ENCODE data around the gene HOXC6.

HOXC6 gene

DNA sequence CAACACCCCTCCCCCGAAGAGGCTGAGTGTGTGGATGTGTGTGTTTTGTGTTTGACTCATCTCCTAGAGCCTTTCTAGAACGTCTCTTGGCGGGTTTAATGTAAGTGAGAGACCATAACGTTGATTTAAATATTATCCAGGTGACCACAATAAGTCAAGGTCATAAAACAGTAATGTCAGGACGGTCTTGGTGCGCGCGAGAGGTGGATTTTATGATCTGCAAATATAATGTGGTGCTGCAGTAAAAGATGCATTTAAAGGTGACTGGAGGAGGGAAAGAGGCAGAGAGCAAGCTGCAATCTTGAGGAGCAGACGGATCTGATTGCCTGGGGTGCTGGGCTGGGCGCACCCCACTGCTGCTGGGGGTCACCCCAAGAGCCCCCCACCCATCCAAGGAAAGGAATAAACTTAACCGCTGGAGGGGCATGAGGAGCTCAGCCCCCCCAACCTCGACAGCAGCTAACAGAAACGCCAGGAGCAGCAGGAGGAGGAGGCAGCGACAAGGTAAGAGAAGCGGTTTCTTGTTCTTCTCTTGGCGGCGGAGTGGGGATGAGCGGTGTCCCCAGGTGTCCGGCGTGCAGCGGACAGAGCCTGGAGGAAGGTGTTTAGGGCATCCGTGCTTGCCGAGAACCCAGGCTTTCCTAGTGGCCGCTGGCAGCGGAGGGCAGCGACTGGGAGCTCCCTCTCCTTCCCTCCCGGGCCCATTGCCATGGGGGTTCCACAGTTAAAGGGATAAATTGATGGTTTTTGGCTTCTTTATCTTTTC lies 37.7 kb upstream of the HOXC6 start:
- no peak for DNase-seq

DNA sequence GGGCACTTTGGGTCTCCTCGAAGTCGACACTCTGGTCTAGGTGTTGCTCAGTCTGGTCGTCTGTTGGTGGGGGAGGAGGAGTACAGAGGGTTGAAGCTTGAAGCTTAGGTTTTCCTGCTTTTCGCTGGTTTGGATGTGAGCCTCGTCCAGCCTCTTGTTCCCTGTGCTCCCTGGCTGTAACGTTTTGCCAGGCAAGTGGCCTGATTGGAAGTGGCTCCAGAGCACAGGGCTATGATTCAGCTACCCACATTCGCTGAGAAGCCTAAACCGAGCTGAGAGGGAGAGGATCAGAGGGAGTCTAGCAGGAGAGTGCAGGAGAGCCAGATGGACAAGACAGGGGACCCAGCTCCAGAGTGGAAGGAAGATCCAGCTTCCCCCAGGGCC lies 37.2 kb upstream of the HOXC6 start:
- DNase-seq, result no peak

DNA sequence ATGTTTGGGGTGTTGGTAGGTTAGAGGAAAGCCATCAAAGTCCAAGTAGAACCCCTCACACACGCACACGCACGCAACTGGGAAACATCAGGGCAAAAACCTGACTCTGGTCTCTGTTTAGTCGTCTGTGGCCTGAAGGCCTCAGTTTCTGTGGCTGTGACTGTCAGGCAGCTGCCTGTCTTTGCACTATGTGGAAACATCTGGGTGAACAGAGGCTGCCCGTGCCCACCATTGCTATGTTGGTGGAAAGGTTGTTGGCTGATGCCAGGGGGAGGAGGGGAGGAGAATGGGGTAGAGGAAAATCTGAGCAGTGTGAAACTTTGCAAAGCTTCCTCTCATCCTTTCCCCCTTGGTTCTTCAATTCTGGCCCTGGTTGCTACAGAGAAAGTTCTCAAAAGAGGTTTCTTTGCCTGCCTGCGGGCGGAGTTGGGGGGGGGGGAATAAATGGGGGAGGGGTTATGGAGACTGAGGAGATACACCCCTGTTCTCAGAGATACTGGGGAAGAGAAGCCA lies 35.8 kb upstream of the HOXC6 start:
- DNase-seq, result no peak

DNA sequence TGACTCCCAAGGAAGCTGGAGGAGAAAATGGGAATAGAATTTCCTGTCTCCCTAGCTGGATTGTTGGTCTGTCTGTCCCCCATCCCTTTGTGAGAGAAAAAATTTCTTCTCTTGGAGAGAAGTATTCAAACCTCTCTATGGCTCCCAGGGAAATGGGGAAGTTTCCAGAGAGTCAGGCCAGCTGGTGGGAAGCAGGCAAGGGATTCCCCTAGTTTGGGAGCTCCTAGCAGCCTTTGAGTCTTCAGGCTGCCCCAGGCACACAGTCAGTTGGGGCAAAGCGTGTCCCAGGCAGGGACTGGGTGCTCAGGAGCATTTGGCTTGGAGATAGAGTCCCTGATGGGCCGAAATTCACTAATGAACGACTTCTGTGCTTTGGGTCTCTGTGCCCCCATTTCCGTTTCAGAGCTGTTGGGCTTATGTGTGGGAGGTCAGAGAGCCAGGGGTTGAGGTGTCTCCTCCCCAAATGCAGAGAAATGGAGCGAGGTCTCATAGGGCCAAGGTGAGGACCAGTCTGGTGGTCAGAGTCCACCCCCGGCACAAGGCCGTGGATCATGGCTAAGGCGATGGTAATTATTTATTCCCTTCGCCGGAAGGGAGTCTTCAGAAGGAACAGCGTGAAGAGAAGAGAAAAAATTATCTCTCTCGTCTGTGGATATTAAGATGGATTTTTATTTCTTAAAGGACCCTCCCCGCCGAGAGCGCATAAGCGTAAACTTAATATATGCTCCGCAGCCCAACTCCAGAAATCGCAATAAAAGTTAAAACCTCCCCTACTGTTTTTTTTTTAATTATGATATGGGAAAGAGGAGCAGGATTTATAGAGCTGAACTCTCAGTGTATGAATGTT lies 34.9 kb upstream of the HOXC6 start:
- no peak for DNase-seq

DNA sequence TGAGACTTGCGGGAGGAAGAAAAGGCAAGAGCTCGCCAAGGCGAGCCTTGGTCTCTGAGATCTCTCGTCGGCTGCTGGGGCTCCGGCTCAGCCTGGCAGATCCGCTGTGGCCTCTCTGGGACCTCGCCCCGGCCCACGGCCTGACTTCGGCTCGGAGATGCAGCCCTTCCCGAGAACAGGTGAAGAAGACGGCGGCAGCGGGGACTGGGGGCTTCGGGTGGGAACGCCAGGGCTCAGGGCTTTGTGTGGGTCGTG lies 34.3 kb upstream of the HOXC6 start:
- DNase-seq, result no peak

DNA sequence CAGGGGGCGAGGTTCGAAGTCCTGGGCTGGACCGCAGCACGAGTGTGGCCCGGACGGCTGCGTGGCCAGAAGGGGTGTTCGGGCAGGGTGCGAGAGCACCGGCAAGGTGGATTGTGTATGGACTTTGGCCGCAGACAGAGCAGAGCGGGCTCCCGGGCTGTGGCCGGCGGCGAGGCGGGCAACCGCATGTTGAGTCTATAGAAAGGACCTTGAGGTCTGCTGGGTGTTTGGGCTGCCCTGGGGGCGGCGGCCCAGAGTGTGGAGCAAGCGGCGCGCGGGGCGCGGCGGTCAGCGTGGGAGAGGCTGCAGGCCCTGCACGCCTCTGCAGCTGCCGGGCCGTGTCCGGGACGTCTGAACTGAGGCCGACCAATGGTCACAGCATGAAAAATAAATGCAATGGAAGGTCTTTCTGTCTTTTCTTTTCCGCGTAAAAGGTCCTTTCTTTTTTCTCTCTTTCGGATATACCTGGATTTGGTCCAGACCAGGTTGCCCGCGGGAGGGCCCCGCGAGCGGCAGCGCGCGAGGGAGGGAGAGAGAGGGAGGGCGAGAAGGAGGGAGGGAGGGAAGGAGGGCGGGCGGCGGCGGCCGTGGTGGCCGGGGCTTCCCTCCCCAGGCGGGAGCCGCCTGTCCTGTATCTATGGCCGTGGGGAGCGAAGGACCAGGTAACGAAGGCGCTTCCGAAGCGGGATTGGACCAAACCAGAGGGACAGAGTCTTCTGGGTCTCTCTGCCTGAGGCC lies 33.8 kb upstream of the HOXC6 start:
- DNase-seq, result no peak

DNA sequence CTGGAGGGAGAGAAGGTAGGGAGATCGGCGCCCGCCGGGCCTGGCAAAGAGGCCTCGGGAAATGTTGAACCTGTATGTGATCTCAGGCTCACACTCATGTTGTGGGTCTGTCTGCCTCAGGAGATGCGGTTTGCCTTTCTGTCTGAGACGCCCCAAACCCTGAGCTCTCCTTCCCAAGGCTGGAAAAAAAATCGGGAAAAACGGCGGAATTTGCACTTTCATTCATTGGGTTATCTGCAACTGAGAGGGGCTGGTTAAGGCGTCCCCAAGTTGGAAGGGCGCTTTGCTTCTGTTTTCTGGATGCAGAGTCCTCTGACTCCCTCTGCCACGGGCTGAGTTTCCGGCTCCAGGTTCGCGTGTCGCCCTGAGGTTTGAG lies 33.2 kb upstream of the HOXC6 start:
- DNase-seq, result no peak

DNA sequence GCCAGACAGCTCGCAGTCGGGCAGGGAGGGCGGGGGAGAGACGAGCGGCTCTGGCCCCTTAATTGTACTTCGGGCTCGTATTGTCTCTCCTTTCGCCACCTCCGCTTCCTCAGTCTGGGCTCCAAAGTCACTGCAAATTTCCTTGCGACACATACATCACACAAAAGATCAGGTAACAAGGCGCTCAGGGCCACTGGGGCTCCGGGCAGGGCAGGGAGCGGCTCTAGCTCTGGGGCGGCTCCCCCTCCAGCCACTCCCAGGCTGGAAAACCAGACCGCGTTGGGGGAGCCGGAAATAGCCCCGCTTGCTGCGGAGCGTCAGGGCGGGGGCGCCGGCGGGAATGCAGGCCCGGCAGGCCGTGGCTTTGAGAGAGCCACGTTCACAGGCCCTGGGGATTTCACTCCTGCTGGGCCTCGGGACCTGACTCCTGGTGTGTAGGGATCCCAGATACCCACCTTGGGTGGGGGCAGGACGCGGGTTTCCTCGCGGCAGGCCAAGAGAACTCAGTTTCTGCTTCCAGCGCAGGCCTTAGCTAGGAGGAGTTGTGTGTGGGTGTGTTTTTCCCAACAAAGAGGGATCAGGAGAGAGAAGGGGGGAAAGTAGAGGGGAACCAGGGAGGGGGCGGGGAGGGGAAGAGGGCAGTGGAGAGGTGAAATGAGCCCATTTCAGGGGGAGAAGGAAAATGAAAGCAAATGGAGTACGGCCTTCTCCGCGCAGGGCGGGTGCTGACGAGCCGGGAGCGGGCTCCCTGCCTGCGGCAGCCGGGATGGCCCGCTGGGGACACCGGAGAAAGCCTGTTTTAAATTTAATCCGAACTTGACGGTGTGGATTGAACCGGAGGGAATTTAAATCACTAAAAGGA lies 32.6 kb upstream of the HOXC6 start:
- no peak for DNase-seq

DNA sequence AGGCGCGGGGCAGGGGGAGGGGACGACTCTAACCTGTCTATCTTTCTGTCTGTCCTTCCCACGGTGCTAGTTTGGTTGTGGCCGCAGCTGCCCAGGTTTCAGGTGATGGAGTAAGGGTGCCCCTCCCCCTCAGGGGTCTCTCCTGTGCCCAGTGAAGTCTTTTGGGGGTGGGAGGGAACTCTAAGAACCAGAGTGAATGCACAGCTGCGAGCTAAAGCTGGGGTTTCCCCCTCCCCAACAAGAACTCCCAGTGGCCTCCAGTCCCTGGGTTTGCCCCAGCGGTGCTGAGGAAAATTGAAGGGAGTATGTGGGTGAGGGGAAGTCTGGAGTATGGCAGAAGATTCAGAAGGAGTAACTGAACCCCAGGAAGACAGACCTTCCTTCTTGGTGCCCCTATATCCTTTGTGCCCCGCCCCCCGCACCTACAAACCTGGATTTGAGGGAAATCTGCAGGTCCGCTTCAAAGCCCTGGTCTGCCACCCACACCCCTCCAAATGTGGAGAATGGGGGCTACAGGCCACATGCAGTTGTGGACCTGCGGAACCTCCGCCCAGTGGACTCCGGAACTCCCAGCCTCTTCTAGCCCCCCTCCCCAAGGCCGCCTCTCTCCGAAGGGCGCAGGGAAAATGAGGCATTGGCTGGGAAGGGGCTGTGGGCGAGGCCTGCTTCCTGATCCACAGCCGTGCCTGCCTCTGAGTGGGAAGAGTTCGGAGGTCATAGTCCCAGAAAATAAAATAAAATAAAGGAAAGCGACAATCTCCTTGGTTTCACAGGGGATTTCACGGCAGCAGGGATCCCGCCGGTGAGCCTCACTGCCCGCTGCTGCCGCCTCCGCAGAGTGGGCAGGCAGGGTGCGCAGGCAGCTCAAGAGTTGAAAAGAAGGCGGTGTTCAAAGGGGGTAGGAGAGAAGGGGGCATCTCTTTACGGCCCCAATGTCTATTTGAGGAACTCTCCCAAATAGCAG lies 31.7 kb upstream of the HOXC6 start:
- no peak for DNase-seq

DNA sequence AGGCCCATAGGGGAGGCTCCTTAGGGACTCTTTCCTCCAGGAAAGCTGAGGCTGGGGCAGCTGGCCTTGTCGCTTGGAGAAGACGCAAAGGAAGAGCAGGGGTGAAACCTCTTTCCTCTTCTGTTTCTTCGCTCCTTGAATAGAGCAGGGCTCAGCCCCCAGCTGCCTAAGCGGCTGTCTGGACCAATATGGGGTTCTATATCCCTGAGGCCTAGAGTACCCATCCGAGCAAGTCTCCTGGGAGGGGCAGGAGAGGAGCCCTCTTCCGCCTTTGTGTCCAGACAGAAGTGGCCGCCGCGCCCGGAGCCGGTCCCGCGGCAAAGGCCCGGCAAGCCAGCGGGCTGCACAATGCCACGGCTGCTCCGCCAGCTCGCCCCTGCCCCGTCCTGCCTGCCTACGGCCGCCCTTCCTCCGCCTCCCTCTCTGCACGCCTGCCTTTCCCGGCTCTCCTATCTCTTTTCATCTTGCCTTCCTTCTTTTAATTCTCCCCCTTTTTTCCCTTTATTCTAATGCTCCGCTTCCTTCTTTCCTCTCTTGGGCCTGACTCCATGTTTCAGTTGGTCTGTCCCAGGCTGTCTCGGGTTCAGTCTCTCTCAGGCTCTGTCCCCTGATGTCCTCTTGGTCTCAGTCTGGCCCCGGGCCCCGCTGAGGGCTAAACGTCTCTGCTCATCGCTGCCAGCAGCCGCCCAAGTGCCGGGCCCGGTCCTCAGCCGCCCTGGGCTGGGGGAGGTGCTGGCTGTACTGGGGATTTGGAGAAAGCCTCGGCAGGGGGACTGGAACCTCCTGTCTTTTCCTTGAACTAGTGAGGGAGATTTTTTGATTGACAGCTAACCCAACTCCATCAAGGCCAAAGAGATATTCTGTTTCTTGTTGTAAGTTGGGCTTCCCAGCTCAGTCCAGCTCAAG lies 30.8 kb upstream of the HOXC6 start:
- no peak for DNase-seq

DNA sequence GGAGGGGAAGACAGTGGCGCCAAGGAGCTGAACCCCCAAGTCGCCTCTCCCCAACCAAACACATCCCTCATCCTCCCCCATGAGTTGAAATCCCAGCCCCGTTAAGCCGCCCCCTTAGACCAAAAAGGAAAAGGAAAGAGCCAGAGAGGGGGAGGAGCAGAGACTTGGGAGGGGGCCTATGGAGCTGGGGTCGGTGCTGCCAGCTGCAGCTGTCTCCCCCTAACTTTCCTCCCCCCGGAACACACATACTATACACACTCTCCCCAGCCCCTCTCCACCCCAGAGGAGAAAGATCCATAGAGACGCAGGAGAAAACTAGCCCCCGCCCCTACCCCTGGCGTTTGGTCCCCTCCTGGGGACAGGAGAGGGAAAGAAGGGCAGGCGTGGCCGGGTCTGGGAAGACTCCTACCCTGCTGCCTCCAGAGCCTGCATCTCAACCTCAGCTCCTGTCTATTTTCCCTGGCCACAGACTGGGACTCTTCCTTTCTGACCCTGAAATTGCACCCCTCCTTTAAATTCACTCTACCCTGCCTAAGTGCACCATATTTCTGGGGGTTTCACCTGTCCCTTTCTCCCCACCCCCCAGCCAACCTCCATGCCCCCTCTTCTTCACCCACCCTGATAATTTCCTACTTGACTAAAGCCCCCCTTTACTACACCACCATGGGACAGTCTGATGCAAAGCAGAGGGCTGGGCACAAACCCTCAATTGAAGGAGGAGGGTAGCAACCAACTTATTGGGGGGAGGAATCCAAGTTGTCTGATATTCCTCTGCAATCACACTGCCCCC lies 29.9 kb upstream of the HOXC6 start:
- DNase-seq, result no peak

DNA sequence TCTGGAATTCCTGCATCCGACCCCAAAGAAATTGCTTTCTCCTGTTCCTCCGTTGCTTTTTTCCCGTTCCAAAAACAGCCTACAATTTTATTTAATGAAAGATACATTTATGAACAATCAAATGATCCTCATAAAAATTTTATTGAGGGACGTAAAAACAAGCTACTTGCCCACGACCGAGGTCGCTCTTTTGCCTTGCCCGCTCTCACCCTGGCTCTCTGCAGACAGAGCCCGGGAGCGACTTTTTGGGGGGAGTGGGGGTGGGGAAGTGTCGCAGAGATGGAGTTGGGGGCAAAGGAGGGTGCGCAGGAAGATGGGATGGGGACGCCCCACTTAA lies 29.4 kb upstream of the HOXC6 start:
- DNase-seq, result no peak

DNA sequence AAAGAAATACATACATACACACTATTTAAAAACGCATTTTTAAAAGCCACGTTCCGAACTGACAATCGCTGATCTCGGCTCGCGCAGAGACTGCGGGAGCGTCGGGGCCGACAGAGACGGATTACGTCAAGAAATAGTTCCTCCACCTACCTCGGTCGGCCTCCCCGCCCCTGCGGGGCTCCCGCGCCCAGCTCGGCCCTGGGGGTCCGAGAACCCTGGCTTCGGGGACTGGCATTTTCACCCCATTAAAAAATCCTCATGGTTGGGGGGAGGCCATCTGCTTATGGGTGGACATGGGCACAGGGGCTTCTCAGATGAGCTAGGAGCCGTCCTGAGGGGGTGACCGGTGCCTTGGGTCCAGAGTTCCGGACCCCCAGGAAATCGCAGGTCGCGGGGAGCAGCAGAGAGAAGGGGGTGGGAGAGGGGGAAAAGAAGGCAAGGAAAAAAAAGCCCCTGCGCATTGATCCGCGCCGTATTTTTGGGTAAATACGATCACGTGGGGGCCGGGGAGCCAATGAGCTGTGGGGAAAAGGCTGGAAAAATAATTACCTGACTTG lies 28.6 kb upstream of the HOXC6 start:
- DNase-seq, result peak; percentile 68

DNA sequence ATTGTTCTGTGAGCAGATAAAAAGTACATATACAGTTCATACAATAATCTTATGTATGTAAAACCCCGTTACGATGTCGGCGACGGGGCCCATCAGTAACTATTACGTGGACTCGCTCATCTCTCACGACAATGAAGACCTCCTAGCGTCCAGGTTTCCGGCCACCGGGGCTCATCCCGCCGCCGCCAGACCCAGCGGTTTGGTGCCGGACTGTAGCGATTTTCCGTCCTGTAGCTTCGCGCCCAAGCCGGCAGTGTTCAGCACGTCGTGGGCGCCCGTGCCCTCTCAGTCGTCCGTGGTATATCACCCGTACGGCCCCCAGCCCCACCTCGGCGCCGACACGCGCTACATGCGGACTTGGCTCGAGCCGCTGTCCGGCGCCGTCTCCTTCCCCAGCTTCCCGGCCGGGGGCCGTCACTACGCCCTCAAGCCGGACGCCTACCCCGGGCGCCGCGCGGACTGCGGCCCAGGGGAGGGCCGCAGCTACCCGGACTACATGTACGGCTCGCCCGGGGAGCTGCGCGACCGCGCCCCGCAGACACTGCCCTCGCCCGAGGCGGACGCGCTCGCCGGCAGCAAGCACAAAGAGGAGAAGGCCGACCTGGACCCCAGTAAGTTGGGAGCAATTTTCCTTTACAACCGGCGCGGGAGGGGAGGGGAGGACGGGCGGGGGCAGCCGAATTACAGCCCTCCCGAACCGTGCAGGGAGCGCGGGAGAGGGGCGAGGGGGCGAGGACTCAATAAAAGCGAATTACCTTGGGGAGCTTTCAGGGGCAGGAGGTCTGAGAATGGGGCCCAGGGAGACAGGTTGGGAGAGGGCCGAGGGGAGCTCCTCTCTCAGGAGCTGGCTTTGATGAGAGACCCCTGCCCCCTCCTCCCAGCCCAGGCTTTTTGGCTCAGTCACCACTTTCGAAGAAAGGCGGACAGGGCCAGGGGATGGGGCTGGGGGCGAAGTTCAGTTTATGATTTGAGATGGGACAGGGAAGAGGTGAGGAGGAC lies 27.8 kb upstream of the HOXC6 start, which contains the start of gene HOXC9:
HOXC9 (plus strand) TSS at position 46 of the 999 bp plus-strand sequence; CDS start at position 74, 28 bp downstream.
- no peak for DNase-seq

DNA sequence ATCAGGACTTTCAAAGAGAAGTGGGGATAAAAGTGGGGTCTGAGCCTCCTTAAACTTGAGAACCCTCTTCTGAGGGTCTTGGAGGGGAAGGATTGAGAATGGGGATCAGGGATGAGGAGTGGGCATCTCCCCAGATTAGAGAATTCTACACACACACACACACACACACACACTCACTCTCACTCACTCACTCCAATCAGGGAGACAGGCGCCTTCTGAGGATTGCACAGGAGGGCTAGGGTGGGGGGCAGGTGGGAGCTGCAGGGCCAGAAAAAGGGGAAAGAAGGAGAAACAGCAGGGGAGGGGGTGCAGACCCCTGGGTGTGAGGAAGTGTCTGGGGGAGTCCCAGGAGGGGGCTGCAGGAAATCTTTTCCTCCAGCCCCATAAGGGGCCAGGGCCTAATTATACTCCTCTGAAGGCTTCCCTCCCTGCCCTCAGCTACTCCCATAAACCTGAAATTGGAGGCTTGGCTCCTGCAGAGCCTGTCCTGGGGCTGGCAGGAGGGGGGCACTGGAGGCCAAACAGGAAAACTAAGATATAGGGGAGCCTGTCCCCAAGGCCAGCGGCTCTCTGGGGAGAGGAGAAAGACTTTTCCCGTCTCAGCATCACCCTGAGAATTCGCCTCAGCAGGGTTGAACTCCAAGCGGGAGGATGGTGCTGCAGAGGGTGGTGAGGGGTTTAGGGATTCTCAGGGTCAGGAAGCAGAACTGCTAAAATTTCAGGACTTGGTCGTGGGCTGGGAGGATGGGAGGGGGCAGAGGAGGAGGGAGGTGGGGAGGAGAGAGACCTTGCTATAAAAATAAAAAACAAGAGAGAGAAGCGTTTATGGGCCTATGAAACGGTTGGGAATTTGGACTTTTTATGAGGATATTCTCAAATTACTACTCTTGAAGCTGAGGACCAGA lies 26.7 kb upstream of the HOXC6 start:
- no peak for DNase-seq

DNA sequence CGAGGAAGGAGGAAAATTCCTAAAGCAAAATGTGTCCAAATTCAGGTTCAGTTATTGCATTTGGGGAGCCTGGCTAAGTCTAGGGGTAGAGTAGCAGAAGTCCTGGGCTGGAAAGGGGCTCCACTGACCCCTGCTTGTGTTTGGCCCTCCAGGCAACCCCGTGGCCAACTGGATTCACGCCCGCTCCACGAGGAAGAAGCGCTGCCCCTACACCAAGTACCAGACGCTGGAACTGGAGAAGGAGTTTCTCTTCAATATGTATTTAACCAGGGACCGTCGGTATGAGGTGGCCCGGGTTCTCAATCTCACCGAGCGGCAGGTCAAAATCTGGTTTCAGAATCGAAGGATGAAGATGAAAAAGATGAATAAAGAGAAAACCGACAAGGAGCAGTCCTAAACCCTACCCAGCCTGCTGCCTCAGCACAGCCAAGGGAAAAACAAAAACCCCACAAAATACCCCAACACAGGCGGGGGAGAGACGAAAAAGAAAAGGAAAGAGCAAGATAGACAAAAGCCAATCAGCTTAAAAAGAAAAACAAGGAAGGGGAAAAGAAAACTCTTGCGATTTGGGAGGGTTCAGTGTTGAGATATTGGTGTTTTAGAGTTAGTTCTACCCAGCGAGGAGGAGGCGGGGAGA lies 25.8 kb upstream of the HOXC6 start:
- no peak for DNase-seq

Data from NCI-H510A (cell line).